ENCODE data around the gene TRMT11.
"Not testable (repeated sequence)": the region's sequence is repeated elsewhere in the genome, so short reads cannot be mapped to it uniquely, and the experiment has no call there.

Gene TRMT11

GRCh38 chr6:126047648-126048047, 61.3 kb downstream of the TRMT11 start:
- no peak for DNase-seq (ENCODE audit: low spot score)

GRCh38 chr6:126048635-126049034, 62.3 kb downstream of the TRMT11 start:
- no peak for DNase-seq (ENCODE audit: low spot score)

GRCh38 chr6:126050795-126051194, 64.5 kb downstream of the TRMT11 start:
- no peak for DNase-seq (ENCODE audit: low spot score)

GRCh38 chr6:126051791-126052190, 65.5 kb downstream of the TRMT11 start:
- DNase-seq (ENCODE audit: low spot score) = no peak

GRCh38 chr6:126052485-126052884, 66.1 kb downstream of the TRMT11 start:
- DNase-seq (ENCODE audit: low spot score) = no peak

- no peak for DNase-seq (ENCODE audit: low spot score)
Measured at GRCh38 chr6:126054258-126054702, 67.9 kb downstream of the TRMT11 start.

- no peak for DNase-seq (ENCODE audit: low spot score)
Measured at GRCh38 chr6:126054802-126055201, 68.5 kb downstream of the TRMT11 start.

- no peak for DNase-seq (ENCODE audit: low spot score)
Measured at GRCh38 chr6:126055449-126055848, 69.1 kb downstream of the TRMT11 start.

GRCh38 chr6:126056355-126057004, 70.1 kb downstream of the TRMT11 start:
- DNase-seq (ENCODE audit: low spot score) = no peak

- DNase-seq (ENCODE audit: low spot score) = not testable (repeated sequence)
Measured at GRCh38 chr6:126058085-126058484, 71.7 kb downstream of the TRMT11 start.

- DNase-seq (ENCODE audit: low spot score) = no peak
Measured at GRCh38 chr6:126060400-126060799, 74.1 kb downstream of the TRMT11 start.

- DNase-seq (ENCODE audit: low spot score) = no peak
Measured at GRCh38 chr6:126063512-126064146, 77.3 kb downstream of the TRMT11 start.

GRCh38 chr6:126064257-126064747, 78.0 kb downstream of the TRMT11 start:
- no peak for DNase-seq (ENCODE audit: low spot score)

GRCh38 chr6:126064748-126065401, 78.5 kb downstream of the TRMT11 start:
- DNase-seq (ENCODE audit: low spot score) = no peak

- no peak for DNase-seq (ENCODE audit: low spot score)
Measured at GRCh38 chr6:126066053-126067048, 80.0 kb downstream of the TRMT11 start.

GRCh38 chr6:126067073-126067472, 80.7 kb downstream of the TRMT11 start:
- DNase-seq (ENCODE audit: low spot score) = no peak

- DNase-seq (ENCODE audit: low spot score) = no peak
Measured at GRCh38 chr6:126069449-126069848, 83.1 kb downstream of the TRMT11 start.

- no peak for DNase-seq (ENCODE audit: low spot score)
Measured at GRCh38 chr6:126071000-126071647, 84.8 kb downstream of the TRMT11 start.

- DNase-seq (ENCODE audit: low spot score) = no peak
Measured at GRCh38 chr6:126072172-126072571, 85.8 kb downstream of the TRMT11 start.

- no peak for DNase-seq (ENCODE audit: low spot score)
Measured at GRCh38 chr6:126072834-126073233, 86.5 kb downstream of the TRMT11 start.

GRCh38 chr6:126075335-126076071, 89.2 kb downstream of the TRMT11 start:
- DNase-seq (ENCODE audit: low spot score) = no peak

Measured in ecto neural progenitor cell (in vitro differentiated cells).